Vagina (tissue), 2 donors: Measurements from ENCODE around the gene REEP3. TPM values are rescaled to one million over a fixed set of nuclear protein-coding genes. Genes with fewer than 3 reads are reported as not detected.

Experiments used
- DNase-seq, 2 donors: peaks; one replicate each; pipeline ENCODE4 v3.0.0-alpha.2; 2017; ENCODE audit errors: extremely low spot score in 2 of 2
- H3K27ac ChIP-seq: fragments of 200-600 bp; sonication (generic); one replicate; pipeline ENCODE4 v1.5.1; 2019
- H3K27me3 ChIP-seq: fragments of 200-600 bp; sonication (generic); one replicate; pipeline ENCODE4 v1.5.1; 2019
- H3K36me3 ChIP-seq, 2 donors: fragments of 200-600 bp; sonication (generic); one replicate each; pipeline ENCODE4 v1.5.1; 2017 to 2019
- H3K4me1 ChIP-seq: fragments of 200-600 bp; sonication (generic); one replicate; pipeline ENCODE4 v1.5.1; 2019
- H3K4me3 ChIP-seq, 2 donors: fragments of 200-600 bp; sonication (generic); 1 replicate in 1 of 2; 2 replicates in 1 of 2; pipeline ENCODE4 v1.5.1; 2016 to 2019
- H3K9me3 ChIP-seq: fragments of 200-600 bp; sonication (generic); one replicate; pipeline ENCODE4 v1.5.1; 2019
- POLR2A ChIP-seq, 2 donors: fragments of 450-650 bp; IDR thresholded peaks; one replicate each; pipeline ENCODE4 v1.6.1; 2017; ENCODE audit warnings: antibody characterized with exemption in 2 of 2, mild to moderate bottlenecking in 2 of 2, moderate library complexity in 2 of 2
- POLR2AphosphoS5 ChIP-seq, 2 donors: sonication (generic); formaldehyde crosslinking; IDR thresholded peaks; one replicate each; pipeline ENCODE4 v1.9.0; 2017; ENCODE audit warnings: antibody characterized with exemption in 2 of 2, mild to moderate bottlenecking in 2 of 2, low read depth in 1 of 2; ENCODE audit not compliant: insufficient read depth in 1 of 2
- intact Hi-C: fragments of 100-400 bp; cut with DNase I; formaldehyde crosslinking; loops from one replicate; pipeline ENCODE4 v1.15.1; 2023
- total RNA-seq: library from RNA; depleted of rRNA; stranded (reverse); fragments of >200 nt; gene quantifications from one replicate; pipeline ENCODE4 v1.2.3, GENCODE V29; 2016
- TF ChIP-seq, protein P1 (sequence below), 3 experiments: fragments of 450-650 bp in 2 of 3; fragments of 200-600 bp in 1 of 3; sonication (generic) in 1 of 3; IDR thresholded peaks; one replicate each; pipeline ENCODE4 v1.5.1; 2017 to 2019; ENCODE audit warnings: antibody characterized with exemption in 3 of 3, mild to moderate bottlenecking in 2 of 3, moderate library complexity in 2 of 3

The REEP3 gene
- total RNA-seq, 1 donor from 2014 or later = 41.0 TPM

- DNase-seq = peak in 1 of 2 donors; percentile 98
- H3K4me1 ChIP-seq = peaks cover 33% of the 10 kb centered on the region
- peak overlapping the region; percentile 53 to 62 for H3K4me3 ChIP-seq
- H3K27ac ChIP-seq = peak overlapping the region; percentile 92
- no peaks in the 10 kb centered on the region for H3K27me3 ChIP-seq
- H3K9me3 ChIP-seq = no peaks in the 10 kb centered on the region
- intact Hi-C loops = loop anchor here (2.0 to 5.0 kb wide), 3 partner anchors 37 to 363 kb away; no protein-coding TSS in a partner anchor
- peak in 1 of 2 donors; percentile 17 for TF ChIP-seq POLR2A (IDR thresholded peaks at IDR 0.05)
- peak; percentile 57 to 81 for TF ChIP-seq POLR2AphosphoS5 (IDR thresholded peaks at IDR 0.05; ENCODE audit: insufficient read depth in 1 of 2, low read depth in 1 of 2)
- TF ChIP-seq, protein P1, sequence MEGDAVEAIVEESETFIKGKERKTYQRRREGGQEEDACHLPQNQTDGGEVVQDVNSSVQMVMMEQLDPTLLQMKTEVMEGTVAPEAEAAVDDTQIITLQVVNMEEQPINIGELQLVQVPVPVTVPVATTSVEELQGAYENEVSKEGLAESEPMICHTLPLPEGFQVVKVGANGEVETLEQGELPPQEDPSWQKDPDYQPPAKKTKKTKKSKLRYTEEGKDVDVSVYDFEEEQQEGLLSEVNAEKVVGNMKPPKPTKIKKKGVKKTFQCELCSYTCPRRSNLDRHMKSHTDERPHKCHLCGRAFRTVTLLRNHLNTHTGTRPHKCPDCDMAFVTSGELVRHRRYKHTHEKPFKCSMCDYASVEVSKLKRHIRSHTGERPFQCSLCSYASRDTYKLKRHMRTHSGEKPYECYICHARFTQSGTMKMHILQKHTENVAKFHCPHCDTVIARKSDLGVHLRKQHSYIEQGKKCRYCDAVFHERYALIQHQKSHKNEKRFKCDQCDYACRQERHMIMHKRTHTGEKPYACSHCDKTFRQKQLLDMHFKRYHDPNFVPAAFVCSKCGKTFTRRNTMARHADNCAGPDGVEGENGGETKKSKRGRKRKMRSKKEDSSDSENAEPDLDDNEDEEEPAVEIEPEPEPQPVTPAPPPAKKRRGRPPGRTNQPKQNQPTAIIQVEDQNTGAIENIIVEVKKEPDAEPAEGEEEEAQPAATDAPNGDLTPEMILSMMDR (IDR thresholded peaks at IDR 0.05) = no peak
- H3K36me3 ChIP-seq = no peaks in the 10 kb centered on the region
Observed at GRCh38 chr10:63630085-63630930, 109.1 kb downstream of the REEP3 start.

- Histone ChIP-seq H3K27ac (peak overlapping the region; percentile 92), H3K4me1 (peaks cover 33% of the 10 kb centered on the region), H3K9me3 (no peaks in the 10 kb centered on the region), H3K4me3 (peak overlapping the region; percentile 53 to 62), H3K27me3 (no peaks in the 10 kb centered on the region), H3K36me3 (no peaks in the 10 kb centered on the region)
- intact Hi-C loops = loop anchor here (2.0 to 5.0 kb wide), 3 partner anchors 36 to 364 kb away; no protein-coding TSS in a partner anchor
- DNase-seq = no peak
- TF ChIP-seq, protein P1 (IDR thresholded peaks at IDR 0.05) = no peak
- peak; percentile 2 to 47 for TF ChIP-seq POLR2AphosphoS5 (IDR thresholded peaks at IDR 0.05; ENCODE audit: insufficient read depth in 1 of 2, low read depth in 1 of 2)
Observed at GRCh38 chr10:63630931-63631680, 109.9 kb downstream of the REEP3 start.

DNA sequence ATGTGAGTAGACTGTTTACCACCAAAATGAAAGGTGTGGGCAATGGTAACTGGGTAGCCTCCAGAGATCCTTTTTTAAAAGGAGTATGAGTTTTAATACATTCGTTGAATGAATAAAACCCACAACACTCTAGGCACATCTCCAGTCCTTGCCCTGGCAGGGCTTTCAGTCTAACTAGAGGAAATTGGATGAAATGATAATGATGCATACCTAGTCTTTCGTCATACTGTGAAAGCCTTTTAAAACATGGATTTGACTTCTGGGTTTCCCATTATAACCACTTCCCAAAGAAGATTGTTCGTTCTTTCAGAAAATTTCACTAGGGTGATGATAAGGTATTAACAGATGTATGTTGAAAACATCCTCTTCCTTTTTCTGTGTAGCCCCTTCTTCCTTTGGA lies 110.8 kb downstream of the REEP3 start:
- H3K36me3 ChIP-seq = no peaks in the 10 kb centered on the region
- H3K9me3 ChIP-seq = no peaks in the 10 kb centered on the region
- no peaks in the 10 kb centered on the region for H3K27me3 ChIP-seq
- H3K27ac ChIP-seq = peak overlapping the region; percentile 92
- intact Hi-C loops = loop anchor here (2.0 to 5.0 kb wide), 3 partner anchors 35 to 365 kb away; no protein-coding TSS in a partner anchor
- TF ChIP-seq POLR2A (IDR thresholded peaks at IDR 0.05) (no peak), POLR2AphosphoS5 (IDR thresholded peaks at IDR 0.05; ENCODE audit: insufficient read depth in 1 of 2, low read depth in 1 of 2) (no peak)
- TF ChIP-seq, protein P1 (IDR thresholded peaks at IDR 0.05) = no peak
- DNase-seq = no peak
- H3K4me1 ChIP-seq = peaks cover 33% of the 10 kb centered on the region
- no peak overlapping the region for H3K4me3 ChIP-seq

DNA sequence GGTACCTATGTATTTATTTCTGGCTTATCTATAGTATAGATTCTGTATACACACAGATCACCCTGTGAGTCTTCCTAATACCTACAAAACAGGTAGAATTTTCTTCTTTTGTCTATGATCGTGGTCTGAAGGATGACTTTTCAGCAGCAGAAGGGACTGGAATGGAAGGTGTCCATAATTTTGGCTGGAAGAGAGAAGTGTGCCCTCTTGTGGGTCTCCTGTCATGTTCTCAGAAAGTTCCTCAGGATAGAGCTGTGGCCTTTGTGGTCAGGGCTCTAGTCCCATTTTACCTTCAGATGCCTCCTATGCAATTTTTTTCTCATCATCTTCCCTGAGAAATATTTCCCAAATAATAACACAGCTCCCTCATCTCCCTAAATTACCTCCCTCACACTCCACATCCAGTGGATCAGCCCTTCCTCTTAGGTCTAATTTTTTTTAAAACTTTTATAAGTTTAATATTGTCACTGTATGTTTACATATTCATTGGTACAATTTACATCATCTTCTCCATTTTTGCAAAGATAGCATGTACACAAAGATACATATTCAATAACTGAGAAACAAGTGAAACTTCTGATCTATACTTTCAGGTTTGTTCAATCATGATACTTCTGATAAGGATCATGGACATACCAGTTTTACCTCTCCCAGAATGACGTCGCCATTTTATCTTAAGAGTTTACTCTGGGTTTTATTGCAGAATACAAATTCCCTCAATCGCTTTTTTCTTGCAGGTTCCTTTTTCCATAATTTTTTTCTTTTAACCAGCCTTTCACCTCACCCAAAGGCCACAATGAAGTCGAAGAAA lies 112.7 kb downstream of the REEP3 start:
- Histone ChIP-seq H3K9me3 (no peaks in the 10 kb centered on the region), H3K4me3 (no peak overlapping the region), H3K27me3 (no peaks in the 10 kb centered on the region), H3K36me3 (no peaks in the 10 kb centered on the region), H3K27ac (no peak overlapping the region), H3K4me1 (peaks cover 14% of the 10 kb centered on the region)
- no peak for TF ChIP-seq POLR2AphosphoS5 (IDR thresholded peaks at IDR 0.05; ENCODE audit: insufficient read depth in 1 of 2, low read depth in 1 of 2)
- no peak for TF ChIP-seq POLR2A (IDR thresholded peaks at IDR 0.05)
- TF ChIP-seq, protein P1 (IDR thresholded peaks at IDR 0.05) = no peak
- no peak for DNase-seq
- intact Hi-C loops = loop anchor here (5.0 kb wide), 2 partner anchors 33 to 367 kb away; no protein-coding TSS in a partner anchor
